Measurements from ENCODE around the gene INPP5J. TPM values are rescaled to one million over a fixed set of nuclear protein-coding genes. Genes with fewer than 3 reads are reported as not detected.

INPP5J gene
- total RNA-seq, 4 donors from 2014 or later, result 0.54 to 5.3 (median 2.1) TPM

- Histone ChIP-seq H3K9me3 (no peaks in the 10 kb centered on the region), H3K27me3 (peaks cover 20% of the 10 kb centered on the region), H3K36me3 (peaks cover 0 to 7% of the 10 kb centered on the region in 2 donors), H3K27ac (no peak overlapping the region), H3K4me3 (no peak overlapping the region), H3K4me1 (no peaks in the 10 kb centered on the region)
- 83% methylated on average over 2 of the region's 4 CpGs; no CpG with 5 or more reads in 1 of the 2 donors for WGBS, 2 donors (ENCODE audit: low coverage in 1 of 2)
- no peak for ATAC-seq
- TF ChIP-seq POLR2A (IDR thresholded peaks at IDR 0.05) (no peak), CTCF (IDR thresholded peaks at IDR 0.05) (no peak), EP300 (IDR thresholded peaks at IDR 0.05) (no peak), POLR2AphosphoS5 (IDR thresholded peaks at IDR 0.05) (no peak)
These were observed 11.9 kb downstream of the INPP5J start for GRCh38 chr22:31134688-31135087.

- TF ChIP-seq POLR2AphosphoS5 (IDR thresholded peaks at IDR 0.05) (no peak), EP300 (IDR thresholded peaks at IDR 0.05) (no peak), CTCF (IDR thresholded peaks at IDR 0.05) (no peak), POLR2A (IDR thresholded peaks at IDR 0.05) (no peak)
- H3K27ac ChIP-seq, result no peak overlapping the region
- H3K4me3 ChIP-seq, result no peak overlapping the region
- no peaks in the 10 kb centered on the region for H3K9me3 ChIP-seq
- peaks cover 27% of the 10 kb centered on the region for H3K27me3 ChIP-seq
- 74 to 100% methylated on average over 1 to 2 of the region's 6 CpGs for WGBS, 2 donors (ENCODE audit: low coverage in 1 of 2)
- ATAC-seq, result no peak
- H3K4me1 ChIP-seq, result no peaks in the 10 kb centered on the region
- peaks cover 0 to 7% of the 10 kb centered on the region in 2 donors for H3K36me3 ChIP-seq
These were observed 12.9 kb downstream of the INPP5J start for GRCh38 chr22:31135706-31136105.

- H3K36me3 ChIP-seq, result peaks cover 0 to 7% of the 10 kb centered on the region in 2 donors
- 85 to 93% methylated on average over 3 to 9 of the region's 9 CpGs for WGBS, 2 donors (ENCODE audit: low coverage in 1 of 2)
- no peak overlapping the region for H3K27ac ChIP-seq
- ATAC-seq, result no peak
- H3K9me3 ChIP-seq, result no peaks in the 10 kb centered on the region
- H3K4me3 ChIP-seq, result no peak overlapping the region
- peaks cover 27% of the 10 kb centered on the region for H3K27me3 ChIP-seq
- TF ChIP-seq EP300 (IDR thresholded peaks at IDR 0.05) (no peak), POLR2AphosphoS5 (IDR thresholded peaks at IDR 0.05) (no peak), CTCF (IDR thresholded peaks at IDR 0.05) (no peak), POLR2A (IDR thresholded peaks at IDR 0.05) (no peak)
- no peaks in the 10 kb centered on the region for H3K4me1 ChIP-seq
These were observed 13.4 kb downstream of the INPP5J start for GRCh38 chr22:31136155-31136554.

GRCh38 chr22:31136711-31137110, 13.9 kb downstream of the INPP5J start:
- peaks cover 0 to 7% of the 10 kb centered on the region in 2 donors for H3K36me3 ChIP-seq
- WGBS, 2 donors (ENCODE audit: low coverage in 1 of 2), result no CpG with 5 or more reads among the region's 16 CpGs
- no peak for TF ChIP-seq CTCF (IDR thresholded peaks at IDR 0.05)
- no peak for TF ChIP-seq EP300 (IDR thresholded peaks at IDR 0.05)
- no peak for TF ChIP-seq POLR2AphosphoS5 (IDR thresholded peaks at IDR 0.05)
- TF ChIP-seq POLR2A (IDR thresholded peaks at IDR 0.05), result no peak
- no peak overlapping the region for H3K27ac ChIP-seq
- peaks cover 27% of the 10 kb centered on the region for H3K27me3 ChIP-seq
- ATAC-seq, result no peak
- H3K9me3 ChIP-seq, result no peaks in the 10 kb centered on the region
- H3K4me3 ChIP-seq, result no peak overlapping the region
- H3K4me1 ChIP-seq, result no peaks in the 10 kb centered on the region

- Histone ChIP-seq H3K9me3 (no peaks in the 10 kb centered on the region), H3K36me3 (peaks cover 0 to 7% of the 10 kb centered on the region in 2 donors), H3K4me1 (no peaks in the 10 kb centered on the region), H3K27ac (no peak overlapping the region), H3K27me3 (peaks cover 27% of the 10 kb centered on the region), H3K4me3 (no peak overlapping the region)
- no peak for TF ChIP-seq CTCF (IDR thresholded peaks at IDR 0.05)
- no peak for TF ChIP-seq EP300 (IDR thresholded peaks at IDR 0.05)
- no peak for TF ChIP-seq POLR2AphosphoS5 (IDR thresholded peaks at IDR 0.05)
- TF ChIP-seq POLR2A (IDR thresholded peaks at IDR 0.05), result no peak
- WGBS, 2 donors (ENCODE audit: low coverage in 1 of 2), result no CpG with 5 or more reads among the region's 10 CpGs
- no peak for ATAC-seq
These were observed 15.0 kb downstream of the INPP5J start for GRCh38 chr22:31137721-31138120.
